ACHN (cell line): ENCODE results near the gene TMEM253.

Experiments
- DNase-seq: peaks from one replicate; pipeline ENCODE4 v3.0.0-alpha.2; 2015
- in situ Hi-C: cut with HindIII; loops from 2 replicates; pipeline ENCODE4 v1.10.0; 2017; ENCODE audit warnings: low sequenced_read_pairs, low pct_ligation_motif_present, low pct_unique_long_range_greater_than_20kb

Gene TMEM253

DNA sequence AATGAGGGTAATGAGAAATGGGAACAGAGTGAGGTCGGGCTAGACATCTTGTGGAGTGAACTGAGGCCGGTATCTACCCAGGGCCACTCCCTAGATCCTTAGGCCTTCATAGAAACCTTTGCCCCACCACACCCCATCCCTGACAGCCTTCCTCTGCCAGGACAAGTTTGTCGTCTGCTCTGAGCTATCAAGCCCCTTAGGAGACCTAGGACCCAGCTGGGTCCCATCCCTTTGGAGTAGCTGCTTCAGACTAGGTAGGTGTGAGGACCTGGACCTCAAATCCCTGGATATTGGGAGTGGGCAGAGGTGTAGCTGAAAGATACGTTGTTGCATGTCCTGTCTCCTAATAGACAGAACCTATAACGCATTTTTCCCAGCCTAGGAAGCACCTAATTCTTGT is at the start of gene TMEM253:
Gene TMEM253, plus strand, starts transcription at position 136 of the 400 bp plus-strand sequence. CDS start 278 bp downstream, outside the sequence.
- no peak for DNase-seq
- in situ Hi-C loops: no loop called here

DNA sequence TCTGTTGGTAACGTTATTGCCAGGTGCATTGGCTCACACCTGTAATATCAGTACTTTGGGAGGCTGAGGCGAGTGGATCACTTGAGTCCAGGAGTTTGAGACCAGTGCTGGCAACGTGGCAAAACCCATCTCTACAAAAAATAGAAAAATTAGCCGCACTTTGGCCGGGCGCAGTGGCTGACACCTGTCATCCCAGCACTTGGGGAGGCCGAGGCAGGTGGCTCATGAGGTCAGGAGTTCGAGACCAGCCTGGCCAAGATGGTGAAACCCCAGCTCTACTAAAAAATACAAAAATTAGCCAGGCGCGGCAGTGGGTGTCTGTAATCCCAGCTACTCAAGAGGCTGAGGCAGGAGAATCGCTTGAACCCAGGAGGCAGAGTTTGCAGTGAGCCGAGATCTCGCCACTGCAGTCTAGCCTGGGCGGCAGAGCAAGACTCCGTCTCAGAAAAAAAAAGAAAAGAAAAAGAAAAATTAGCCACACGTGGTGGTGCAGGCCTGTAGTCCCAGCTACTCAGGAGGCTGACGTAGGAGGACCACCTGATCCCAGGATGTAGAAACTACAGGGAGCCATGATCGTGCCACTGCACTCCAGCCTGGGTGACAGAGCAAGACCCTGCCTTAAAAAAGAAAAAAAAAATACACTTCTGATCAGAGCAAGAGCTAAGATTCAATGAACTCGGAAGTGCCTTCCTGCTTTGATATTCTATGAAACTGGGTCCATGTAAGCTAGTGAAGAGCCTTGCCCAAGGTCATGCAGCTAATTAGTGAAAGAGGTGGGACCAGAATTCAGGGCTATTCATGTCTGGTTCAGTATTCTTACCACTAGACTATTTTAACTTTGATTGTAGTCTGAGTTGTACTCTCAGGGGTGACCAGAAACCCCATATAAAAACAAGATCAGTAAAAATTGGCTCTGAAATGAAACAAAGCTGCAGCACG is 47.4 kb upstream of the TMEM253 start:
- in situ Hi-C loops: no loop called here
- DNase-seq: no peak

DNA sequence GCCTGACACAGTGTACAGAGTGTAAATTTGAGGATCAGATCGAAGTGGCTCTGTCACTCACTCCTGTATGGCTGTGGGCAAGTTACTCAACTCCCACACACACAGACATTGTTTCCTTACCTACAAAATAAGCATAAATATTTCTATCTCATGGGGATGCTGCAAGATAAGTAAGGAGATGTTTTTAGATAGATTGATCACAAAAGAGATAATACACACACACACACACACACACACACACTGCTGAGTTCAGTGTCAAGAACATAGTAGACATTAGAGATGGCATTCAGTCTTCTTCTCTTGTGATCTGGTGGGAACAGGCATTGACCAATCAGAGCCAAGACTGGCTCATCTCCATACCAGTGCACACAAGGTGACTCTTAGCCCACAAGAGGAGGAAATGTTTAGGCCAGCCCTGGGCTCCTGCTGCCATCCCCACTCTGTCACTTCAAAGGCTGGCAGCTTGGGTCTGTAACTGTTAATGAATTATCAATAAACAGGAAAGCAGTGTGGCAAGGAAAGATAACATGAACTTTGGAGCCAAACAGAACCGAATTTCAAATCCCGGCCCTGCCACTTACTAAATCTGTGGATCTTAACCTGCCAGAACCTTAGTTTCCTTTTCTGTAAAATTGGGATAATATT is 46.6 kb upstream of the TMEM253 start:
- in situ Hi-C loops: no loop called here
- no peak for DNase-seq

DNA sequence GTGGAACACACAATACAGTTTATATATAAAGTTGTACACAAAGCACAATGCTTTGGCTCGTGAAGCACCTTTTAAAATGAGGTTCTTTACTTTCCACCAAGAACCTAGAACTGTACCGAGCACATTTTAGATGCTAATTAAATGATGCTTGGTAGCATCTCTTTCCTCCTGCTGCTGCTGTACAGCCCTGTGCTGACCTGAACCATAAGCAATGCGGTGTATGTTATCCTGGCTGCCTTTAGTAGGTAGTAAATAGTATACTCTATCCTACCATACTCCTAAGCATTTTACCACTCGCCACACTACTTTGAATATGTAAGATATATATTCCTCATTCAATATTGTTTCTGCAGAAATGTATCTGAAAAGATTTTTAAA is 46.1 kb upstream of the TMEM253 start:
- no peak for DNase-seq
- in situ Hi-C loops: no loop called here

DNA sequence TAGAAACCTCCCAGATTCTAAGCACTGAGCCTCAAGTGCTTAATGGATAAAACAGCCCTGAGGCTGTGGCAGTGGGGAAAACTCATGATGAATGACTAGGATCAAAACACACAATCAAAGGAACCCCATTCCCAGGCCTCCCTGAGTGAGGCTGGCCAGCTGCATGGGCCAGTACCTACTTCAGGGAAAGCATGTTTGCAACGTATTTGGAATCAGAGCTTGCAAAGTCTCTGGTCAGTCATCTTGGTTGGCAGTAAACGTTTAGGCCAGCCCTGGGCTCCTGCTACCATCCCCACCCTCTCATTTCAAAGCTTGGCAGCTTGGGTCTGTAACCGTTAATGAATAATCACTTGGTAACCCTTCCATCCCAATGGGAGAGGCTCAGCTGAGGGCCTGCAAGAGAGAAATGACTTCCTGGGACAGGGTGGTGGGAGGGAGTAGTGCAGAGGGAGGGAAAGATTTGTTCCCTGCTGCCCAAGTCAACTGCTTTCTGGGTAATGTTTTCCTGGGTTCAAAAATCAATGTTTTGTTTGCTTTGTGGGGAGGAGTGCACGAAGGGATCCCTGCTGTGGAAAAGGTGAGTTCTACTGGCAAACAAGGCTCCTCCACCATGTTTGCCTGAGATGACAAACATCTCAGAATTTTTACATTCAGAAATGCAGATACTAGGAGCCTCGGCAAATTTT is 45.3 kb upstream of the TMEM253 start:
- in situ Hi-C loops: no loop called here
- DNase-seq: peak; percentile 50

DNA sequence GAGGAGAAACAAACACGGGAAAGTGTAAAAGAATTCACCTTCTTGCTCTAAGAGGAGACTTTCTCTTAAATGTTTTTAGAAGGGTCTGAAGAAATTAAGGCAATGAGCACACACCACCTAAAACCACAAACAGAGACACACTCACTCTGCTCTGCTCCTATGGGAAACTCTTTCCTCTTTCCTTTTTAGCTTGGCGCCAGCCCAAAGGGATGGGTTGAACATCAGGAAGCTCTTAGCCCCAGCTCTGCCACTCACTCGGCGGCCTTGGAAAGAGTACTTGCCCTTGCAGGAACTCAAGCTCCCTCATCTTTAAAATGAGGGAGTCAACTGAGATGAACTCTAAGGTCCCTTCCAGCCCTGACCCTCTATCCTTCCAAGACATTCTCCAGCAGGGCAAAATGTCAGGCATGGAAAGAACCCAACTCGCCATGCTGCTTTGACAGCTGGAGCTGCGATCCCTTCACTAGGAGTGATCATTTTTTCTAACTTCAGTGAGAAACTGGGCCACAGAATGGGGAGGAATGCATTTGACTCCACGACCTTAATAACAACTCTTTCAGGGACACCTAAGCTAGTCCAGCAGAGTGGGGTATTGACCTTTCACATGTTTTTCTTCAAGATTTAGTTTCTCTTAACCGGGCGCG is 44.2 kb upstream of the TMEM253 start:
- no peak for DNase-seq

DNA sequence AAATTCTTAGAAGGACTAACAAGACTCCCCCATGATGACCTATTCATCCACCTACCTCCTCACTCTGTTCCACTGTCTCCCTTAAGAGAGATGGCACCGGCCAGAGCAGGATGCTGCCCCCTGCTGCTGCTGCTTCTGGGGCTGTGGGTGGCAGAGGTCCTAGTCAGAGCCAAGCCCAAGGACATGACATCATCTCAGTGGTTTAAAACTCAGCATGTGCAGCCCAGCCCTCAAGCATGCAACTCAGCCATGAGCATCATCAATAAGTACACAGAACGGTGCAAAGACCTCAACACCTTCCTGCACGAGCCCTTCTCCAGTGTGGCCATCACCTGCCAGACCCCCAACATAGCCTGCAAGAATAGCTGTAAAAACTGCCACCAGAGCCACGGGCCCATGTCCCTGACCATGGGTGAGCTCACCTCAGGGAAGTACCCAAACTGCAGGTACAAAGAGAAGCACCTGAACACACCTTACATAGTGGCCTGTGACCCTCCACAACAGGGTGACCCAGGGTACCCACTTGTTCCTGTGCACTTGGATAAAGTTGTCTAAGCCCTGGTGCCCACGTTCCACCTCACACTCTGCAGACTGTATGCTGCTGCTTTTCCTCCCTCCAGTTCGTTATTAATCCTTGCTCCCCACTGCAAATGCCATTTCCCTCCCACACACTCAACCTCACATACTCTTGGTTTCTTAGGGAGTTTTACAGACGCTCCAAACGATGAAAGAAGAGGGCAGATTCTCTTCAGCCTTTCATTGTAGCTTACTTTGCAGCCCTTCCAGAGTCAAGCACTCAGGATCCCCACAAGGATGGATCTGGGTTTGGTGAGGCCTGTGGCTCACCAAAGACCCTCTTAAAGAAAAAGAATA is 42.8 kb upstream of the TMEM253 start, which contains the start of gene RNASE8:
Gene RNASE8, plus strand, starts transcription at position 20 of the 873 bp plus-strand sequence. Its CDS starts 71 bp downstream, at position 91.
- no peak for DNase-seq
- in situ Hi-C loops: no loop called here

More for the DNA sequence above, 44.2 kb upstream of the TMEM253 start:
- in situ Hi-C loops: no loop called here

DNA sequence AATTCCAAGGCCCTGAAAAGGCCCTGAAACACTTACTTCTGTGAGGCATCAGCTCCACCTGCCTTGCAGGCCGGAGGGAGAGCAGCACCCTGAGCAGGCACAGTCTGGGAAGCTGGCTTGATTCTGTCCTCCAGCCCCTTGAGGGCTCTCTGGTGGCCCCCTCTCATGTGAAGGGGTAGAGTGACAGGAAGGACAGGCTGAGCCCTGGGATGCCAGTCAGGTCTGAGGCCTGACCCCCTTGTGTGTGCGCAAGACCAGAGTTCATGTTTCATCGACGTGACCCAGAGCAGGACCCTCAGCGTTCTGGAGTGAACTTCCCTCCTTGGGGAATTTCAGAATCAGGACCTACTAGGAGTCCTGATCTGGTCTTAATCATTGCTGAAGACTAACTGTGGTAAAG is 42.0 kb upstream of the TMEM253 start:
- no peak for DNase-seq
- in situ Hi-C loops: no loop called here

DNA sequence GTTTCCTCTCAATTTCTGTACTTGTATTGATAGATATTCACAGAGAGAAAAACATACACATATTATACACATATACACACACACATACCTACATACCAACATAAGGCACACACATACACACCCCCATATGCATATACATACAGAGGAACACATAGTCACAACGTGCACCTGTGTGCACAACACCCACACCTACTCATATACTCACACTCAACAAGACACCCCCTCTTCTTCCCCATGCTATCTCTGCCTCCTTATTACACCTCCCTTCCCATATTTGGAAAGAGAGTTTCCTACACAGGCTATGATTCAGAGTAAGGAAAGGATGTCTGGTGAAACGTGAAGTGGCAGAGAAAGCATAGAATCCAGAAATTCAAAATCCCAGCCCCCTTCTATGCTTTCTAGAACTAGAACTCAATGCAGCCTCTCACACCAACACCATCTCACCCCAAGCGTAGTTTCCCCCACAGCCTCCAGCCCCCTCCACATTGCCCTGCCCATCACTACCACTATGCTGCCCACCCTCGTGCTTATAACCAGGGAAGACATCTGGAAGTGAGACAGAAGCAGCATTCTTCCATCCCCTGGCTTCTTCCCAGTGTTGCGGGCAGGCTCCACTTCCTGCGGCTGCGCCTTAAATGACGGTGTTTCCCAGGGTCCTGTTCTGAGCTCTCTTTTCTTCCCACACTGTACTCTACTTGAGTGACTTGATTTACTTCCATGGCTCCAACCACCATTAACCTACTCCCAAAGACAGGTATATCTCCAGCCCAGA is 40.8 kb upstream of the TMEM253 start:
- no peak for DNase-seq
- in situ Hi-C loops: no loop called here

DNA sequence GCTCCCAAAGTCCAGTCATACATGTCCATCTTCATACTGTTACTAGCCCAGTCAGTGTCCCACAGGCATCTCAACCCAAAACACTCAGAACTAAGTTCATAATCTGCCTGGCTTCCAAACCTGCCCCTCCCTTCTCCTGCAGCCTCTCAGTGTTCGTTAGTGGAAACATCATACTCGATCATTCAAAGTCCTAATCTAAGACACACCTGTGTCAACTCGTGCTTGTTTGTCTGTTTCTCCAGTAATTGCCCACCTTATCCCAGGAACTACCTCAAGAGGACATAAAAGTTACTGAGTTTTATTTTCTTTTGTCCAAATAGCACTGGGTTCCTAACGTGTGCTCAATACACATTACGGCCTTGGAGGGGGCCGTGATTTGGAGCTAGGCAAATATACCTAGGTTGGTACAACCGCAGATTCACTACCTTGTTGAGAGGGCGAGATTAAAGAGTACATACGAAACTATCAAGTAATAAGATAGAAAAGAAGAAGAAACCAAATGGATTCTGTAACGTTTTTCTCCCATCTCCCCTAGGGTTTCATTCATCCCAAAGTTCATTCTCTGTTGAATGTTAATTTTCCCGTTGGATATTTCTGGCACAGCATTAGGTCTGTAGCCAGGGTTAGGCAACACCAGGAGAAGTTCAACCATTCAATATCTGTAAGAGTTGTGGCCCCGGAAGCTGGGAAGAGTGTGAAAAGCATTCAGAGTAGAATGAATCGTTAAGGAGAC is 40.1 kb upstream of the TMEM253 start:
- DNase-seq: no peak
- in situ Hi-C loops: no loop called here

DNA sequence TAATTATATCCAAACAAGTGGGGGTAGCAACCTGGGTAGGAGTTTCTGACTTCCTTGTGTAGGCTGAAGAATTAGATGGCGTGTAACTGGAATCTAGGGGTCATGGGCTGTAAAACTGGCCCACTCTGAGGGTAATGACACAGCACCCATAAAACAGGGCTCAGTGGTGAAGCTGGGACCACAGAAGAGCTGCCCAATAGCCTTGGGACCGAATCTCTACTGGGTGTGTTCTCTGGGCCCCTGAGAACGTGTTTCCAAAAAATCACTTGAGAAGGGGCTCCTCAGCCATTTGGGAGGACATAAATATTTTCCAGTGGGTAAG is 39.6 kb upstream of the TMEM253 start:
- in situ Hi-C loops: no loop called here
- no peak for DNase-seq

DNA sequence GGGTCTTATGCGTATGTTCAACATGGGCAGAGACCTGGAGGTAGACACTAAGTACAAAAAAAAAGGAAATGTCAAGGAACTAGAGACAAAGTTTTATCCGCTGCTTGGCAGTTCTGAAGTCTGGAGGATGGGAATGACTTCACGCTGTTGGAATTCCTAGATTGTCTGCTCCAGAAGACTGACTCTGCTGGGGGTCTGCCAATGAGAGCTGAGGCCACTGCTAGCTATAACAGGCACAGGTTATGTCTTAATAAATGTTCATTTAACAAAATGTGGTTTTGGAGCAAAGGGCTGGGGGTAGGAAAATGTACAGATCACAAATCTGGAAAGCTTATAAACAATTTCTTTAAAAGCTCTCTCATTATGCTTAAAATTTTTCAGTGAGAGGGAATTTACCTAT is 37.4 kb upstream of the TMEM253 start:
- peak; percentile 86 for DNase-seq
- in situ Hi-C loops: no loop called here

DNA sequence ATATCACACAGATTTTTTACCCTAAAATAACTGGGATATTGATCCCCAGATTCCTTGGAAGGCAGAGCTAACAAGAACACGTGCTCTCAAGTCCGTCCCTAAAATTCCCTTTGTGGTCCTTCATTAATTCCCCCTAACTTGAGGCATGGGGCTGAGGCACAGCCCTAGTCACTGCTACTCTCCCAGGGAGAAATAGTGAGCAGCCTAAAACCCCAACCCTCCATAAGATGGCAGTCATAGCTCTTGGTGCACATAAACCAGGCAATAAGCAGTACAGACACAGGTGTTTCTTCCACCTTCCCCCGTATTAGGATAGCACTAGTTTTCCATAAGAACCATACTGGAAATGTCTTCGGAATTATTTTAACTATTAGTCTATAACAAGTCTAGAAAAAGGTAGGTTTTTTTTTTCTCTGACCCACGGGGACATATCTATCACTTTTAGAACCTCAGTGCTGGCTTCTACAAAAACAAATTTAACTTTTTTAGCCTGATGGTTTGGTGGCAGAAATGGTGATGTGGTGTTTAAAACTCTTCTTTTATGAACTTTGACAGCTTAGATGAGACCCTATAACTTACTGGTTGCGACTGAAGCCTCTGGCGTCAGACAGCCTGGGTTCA is 33.9 kb upstream of the TMEM253 start:
- in situ Hi-C loops: no loop called here
- peak; percentile 30 for DNase-seq

DNA sequence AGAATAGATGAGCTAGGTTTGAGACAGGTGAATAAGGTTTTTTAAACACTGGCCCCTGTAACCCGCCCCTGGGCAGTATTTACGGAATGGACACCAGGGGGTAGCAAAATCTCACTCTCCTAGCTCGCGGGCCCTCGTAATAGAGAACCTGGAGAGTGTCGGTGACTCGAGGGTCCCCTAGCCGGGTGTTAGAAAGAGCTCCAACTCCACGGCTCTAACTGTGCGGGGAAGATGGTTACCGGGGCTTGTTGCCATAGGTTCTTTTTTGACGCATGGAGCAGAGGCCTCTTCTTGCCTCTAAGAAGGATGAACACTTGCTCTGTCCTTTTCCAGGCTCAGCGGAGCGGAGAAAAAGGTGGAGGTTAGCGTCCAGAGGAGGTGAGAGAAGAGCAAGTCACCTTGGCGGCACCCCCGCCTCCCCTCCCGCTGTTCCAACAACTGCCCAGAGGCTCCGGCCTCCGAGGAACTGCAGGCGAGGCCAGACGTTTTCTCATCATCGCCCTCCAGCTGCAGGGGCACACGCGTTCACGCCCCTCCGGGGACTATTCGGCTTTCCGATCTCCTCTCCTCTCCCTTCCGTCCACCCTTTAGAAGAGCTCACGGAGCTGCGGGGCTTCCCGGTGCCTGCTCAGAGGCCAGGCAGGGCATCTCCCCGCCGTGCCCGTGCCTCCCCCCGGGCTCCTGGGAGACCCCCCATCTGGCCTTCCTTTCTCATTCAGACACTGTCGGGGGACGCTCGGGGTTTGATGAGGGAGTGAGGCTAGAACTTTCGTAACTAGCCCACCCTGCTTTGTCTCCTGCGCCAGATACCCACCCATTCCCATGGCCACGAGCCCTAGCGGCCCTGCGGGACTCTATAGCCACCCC is 32.1 kb upstream of the TMEM253 start:
- in situ Hi-C loops: no loop called here

DNA sequence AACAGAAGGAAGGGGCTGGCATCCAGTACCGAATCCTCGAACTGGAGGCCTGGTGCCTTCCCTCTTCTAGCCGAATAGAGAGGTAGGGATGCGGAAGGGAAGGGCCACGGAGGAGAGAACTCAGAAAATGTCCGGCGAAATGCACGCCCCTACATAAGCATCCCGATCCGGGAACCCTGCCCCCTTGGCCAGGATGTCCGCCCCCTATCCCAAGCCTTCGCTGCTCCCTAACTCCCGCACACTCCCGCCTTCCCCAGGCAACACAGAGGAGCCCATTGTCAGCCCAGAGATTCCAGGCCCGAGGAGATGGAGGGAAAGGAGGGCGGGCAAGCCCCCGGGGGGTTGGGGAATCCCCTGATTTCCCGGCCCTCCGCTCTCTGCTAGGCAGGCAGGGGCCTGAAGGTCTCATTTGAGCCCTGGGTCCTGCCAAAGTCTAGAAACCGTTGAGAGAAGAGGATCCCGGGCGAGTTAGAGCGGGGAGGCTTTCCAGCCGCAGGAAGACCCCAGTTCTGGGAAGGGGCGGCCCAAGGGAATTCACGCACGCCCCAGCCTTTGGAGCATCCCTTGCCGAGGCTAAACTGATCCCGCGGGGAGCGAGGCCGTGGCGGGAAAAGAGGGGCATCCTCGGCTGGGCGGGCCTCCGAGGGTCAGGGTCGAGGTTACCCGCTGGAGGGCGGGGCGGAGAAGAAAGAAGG is 31.3 kb upstream of the TMEM253 start:
- DNase-seq: peak; percentile 25
- in situ Hi-C loops: no loop called here

More for the DNA sequence above, 32.1 kb upstream of the TMEM253 start:
- DNase-seq: peak; percentile 67
